Endometrium (tissue), 2 donors: ENCODE data around the gene CPO.
"Not testable (repeated sequence)": the region's sequence is repeated elsewhere in the genome, so short reads cannot be mapped to it uniquely, and the experiment has no call there.

Experiments
- FAIRE-seq: peaks from 2 replicates; lab custom pipeline; 2012; peaks lifted over from hg19 to GRCh38; lab: Jason Lieb, UNC
- donor health status: control.
- donor health status: control.

The CPO gene

DNA sequence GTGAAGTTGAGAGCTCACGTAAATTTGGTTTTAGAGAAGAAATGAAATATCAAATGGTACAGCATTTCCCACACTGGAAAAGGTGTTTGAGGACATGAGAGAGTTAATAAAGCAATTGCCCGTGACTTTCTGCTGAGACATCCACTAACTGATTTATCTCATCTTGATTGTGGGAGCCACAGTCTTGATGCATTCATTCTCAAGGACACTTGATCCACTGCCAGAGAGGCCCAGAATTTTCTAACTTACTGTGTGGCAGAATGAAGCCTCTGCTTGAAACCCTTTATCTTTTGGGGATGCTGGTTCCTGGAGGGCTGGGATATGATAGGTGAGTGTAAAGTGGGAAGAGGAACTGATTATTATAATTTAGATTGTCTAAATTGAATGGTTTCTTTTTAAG is at the start of gene CPO:
Gene CPO, plus strand, starts transcription at position 179 of the 400 bp plus-strand sequence. Its CDS starts 82 bp downstream, at position 261.
- no peak for FAIRE-seq

GRCh38 chr2:206890179-206890578 is 49.1 kb upstream of the CPO start:
- FAIRE-seq, result no peak

DNA sequence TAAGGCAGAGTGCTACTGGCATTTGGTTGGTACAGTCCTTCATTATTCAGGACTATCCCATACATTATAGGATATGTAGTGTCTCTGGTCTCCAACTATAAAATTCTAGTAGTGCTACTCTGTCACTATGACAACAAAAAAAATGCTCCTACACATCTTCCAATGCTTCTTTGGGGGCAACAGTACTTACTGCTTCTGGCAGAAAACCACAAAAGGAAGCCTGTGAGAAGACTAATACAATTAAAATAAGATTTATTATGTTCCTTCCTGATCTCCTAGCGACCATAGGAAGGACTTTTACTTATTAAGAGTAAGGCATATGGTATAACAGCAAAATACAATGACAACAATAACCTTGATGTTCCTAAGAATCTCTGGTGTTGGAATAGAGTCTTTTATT is 48.4 kb upstream of the CPO start:
- FAIRE-seq, result no peak

DNA sequence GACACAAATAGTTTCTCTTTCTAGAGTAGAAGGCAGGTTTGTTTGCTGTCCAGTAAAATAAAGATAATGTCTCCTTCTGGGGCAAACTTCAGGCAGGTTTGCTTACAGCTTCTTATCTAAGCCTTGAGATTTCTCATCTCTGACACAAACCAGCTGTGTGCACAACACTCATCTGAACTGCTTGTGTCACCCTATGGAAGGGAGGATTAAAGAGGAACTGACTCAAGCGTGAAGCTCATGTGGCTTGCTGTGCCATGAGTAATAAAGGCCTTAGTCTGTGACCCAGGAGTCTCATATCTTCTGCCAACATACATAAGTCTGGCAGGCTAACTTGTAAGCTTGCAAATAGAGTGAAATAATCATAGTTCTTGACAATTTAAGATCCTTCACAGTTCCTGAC is 24.2 kb upstream of the CPO start:
- no peak for FAIRE-seq

DNA sequence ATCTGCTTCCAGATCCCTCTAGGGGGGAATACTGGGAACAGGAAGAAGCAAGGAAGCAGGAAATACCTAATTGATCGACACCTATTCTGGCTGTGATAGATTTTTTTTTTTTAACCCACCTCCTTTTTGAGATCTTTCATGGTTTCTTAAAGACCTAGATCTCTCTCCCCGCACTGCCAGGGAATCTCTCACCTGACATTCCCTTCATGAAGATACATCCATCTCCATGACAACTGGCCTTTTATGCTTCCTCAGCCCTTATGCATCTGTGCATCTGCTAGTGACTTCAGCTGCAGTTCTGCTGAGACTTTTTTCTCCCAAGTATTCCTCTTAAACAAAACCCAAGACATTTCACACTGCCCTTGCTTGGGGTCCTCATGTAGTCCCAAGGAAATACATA is 21.1 kb upstream of the CPO start:
- FAIRE-seq, result no peak

GRCh38 chr2:206920310-206920709 is 19.0 kb upstream of the CPO start:
- FAIRE-seq, result no peak

- FAIRE-seq, result no peak
These were observed 18.4 kb upstream of the CPO start for GRCh38 chr2:206920951-206921350.

DNA sequence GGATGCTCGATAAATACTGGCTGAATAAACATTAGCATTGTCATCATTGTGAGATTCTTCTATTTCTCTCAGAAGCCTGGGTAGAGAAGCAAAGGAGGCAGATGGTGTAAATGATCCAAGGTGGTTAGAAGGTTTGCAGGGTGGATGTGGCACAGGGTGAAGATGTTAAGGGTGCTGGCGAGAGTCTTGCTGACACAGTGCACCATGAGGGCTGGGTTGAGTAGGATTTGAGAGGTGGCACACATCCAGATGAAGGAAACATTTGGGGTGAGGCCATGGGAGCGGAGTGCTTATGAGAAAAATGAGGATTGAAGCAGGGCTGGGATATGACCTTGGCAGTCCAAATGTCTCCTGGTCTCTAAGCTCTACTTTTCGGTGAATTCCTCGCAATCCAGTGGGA is 17.8 kb upstream of the CPO start:
- FAIRE-seq, result no peak

- peak; percentile 97 for FAIRE-seq
These were observed 3.1 kb upstream of the CPO start for GRCh38 chr2:206935991-206936842.

GRCh38 chr2:206936843-206937230 is 2.5 kb upstream of the CPO start:
- no peak for FAIRE-seq

GRCh38 chr2:206937555-206937954 is 1.8 kb upstream of the CPO start:
- no peak for FAIRE-seq

GRCh38 chr2:206940546-206940945 is 1.2 kb downstream of the CPO start:
- FAIRE-seq, result no peak

DNA sequence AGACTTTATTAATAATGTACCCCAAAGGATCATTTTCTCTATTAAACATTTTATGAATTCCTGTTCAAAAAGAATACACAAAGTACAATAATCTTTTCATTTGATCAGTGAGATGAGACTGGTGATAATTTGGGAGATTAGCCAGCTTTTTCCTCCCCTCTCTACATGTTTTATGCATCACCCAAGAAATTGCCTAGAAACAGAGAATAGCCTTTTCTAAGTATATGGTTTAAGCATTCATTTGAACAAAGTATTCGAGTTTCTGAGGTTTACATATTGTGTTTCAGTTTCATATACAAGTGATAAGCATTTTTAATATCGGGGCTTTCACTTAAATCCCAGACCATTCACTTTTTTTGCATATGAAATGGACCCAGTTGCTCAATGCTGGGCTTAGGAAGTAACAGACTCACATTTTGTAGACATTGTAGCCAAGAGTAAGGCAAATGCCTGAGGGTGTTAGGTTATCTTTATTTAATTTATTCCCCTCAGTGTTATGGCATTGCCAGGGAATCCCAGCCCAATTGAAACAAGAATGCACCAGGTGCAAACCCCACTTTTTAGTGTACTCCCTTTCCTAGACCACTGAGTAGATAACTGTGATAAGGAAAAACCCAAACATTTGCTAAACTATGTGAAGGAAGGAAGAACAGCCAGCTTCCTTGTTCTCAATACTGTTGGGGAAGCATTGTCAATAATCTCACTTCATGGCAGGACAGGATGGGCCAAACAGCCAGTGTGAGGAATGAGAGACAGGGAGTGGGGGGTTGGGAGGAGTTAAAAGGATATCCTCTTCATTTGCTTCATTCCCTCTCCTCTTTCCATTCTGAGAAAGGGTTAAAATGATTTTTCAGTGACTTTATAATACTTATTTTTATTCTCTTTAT is 3.5 kb downstream of the CPO start:
- FAIRE-seq, result no peak

- FAIRE-seq, result not testable (repeated sequence)
These were observed 14.1 kb downstream of the CPO start for GRCh38 chr2:206953404-206953803.

DNA sequence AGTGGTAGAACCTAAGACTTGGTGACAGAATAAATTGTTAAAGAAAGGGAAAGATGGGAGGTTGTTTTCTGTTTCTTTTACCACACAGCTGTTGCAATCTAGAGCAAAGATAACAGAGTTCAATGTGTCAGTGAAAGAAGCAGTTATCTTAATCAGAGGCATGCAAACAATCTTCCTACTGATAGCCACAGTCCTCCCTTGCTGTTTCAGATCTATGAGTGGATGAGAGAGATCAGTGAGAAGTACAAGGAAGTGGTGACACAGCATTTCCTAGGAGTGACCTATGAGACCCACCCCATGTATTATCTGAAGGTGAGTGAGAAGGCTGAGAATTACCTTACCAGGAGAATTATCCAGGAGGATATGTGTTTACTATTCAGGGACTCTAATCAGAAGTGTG is 15.9 kb downstream of the CPO start:
- FAIRE-seq, result no peak

- no peak for FAIRE-seq
These were observed 18.9 kb downstream of the CPO start for GRCh38 chr2:206958261-206958660.

GRCh38 chr2:206962966-206963365 is 23.6 kb downstream of the CPO start:
- FAIRE-seq, result no peak

GRCh38 chr2:206968134-206969086 is 29.1 kb downstream of the CPO start:
- FAIRE-seq, result no peak

- no peak for FAIRE-seq
These were observed 29.9 kb downstream of the CPO start for GRCh38 chr2:206969192-206969591.

GRCh38 chr2:206970589-206971360 is 31.5 kb downstream of the CPO start:
- no peak for FAIRE-seq

GRCh38 chr2:206971805-206972204 is 32.5 kb downstream of the CPO start:
- no peak for FAIRE-seq
